Keratinocyte (primary cell): ENCODE data around the gene FBRSL1. TPM values are rescaled to one million over a fixed set of nuclear protein-coding genes. Genes with fewer than 3 reads are reported as not detected.

Experiments used
- DNase-seq: peaks from one replicate; pipeline ENCODE4 v3.0.0-alpha.2; 2011; ENCODE audit warnings: low read depth, missing footprints, low spot score
- FAIRE-seq: peaks from 2 replicates; lab custom pipeline; 2011; peaks lifted over from hg19 to GRCh38; lab: Jason Lieb, UNC
- H2AFZ ChIP-seq: 2 replicates; pipeline ENCODE4 v1.6.0; 2012; ENCODE audit warnings: low read length, control low read depth, inconsistent platforms; ENCODE audit not compliant: control insufficient read depth
- H3K27ac ChIP-seq: 2 replicates; pipeline ENCODE4 v1.5.1; 2011; ENCODE audit warnings: low read length; ENCODE audit not compliant: control insufficient read depth, insufficient read depth
- H3K27me3 ChIP-seq: 3 replicates; pipeline ENCODE4 v1.6.0; 2011; ENCODE audit warnings: low read length; ENCODE audit not compliant: control insufficient read depth, insufficient read depth; ENCODE audit errors: extremely low read depth
- H3K36me3 ChIP-seq, 2 experiments: 2 replicates in 1 of 2; 3 replicates in 1 of 2; pipeline ENCODE4 v1.5.1; 2011; ENCODE audit warnings: low read length in 2 of 2, mild to moderate bottlenecking in 1 of 2; ENCODE audit not compliant: control insufficient read depth in 2 of 2, insufficient read depth in 2 of 2; ENCODE audit errors: extremely low read depth in 1 of 2
- H3K4me1 ChIP-seq: 3 replicates; pipeline ENCODE4 v1.5.1; 2011; ENCODE audit warnings: low read length; ENCODE audit not compliant: control insufficient read depth, insufficient read depth; ENCODE audit errors: extremely low read depth
- H3K4me2 ChIP-seq: 3 replicates; pipeline ENCODE4 v1.6.0; 2011; ENCODE audit warnings: low read depth, low read length; ENCODE audit not compliant: control insufficient read depth, insufficient read depth; ENCODE audit errors: extremely low read depth
- H3K4me3 ChIP-seq, 3 experiments: fragments of 200-600 bp in 1 of 3; sonication (generic) in 1 of 3; 2 replicates in 2 of 3; 3 replicates in 1 of 3; pipeline ENCODE4 v1.5.1; 2011 to 2016; ENCODE audit warnings: low read length in 3 of 3, mild to moderate bottlenecking in 3 of 3, control low read depth in 2 of 3, inconsistent platforms in 1 of 3, low read depth in 1 of 3, mixed read lengths in 1 of 3, mixed run types in 1 of 3, moderate library complexity in 1 of 3; ENCODE audit not compliant: control insufficient read depth in 2 of 3, insufficient read depth in 2 of 3; ENCODE audit errors: extremely low read depth in 1 of 3
- H3K79me2 ChIP-seq: 2 replicates; pipeline ENCODE4 v1.6.0; 2012; ENCODE audit warnings: low read length; ENCODE audit not compliant: control insufficient read depth, insufficient read depth
- H3K9ac ChIP-seq: 3 replicates; pipeline ENCODE4 v1.6.0; 2011; ENCODE audit warnings: low read length; ENCODE audit not compliant: control insufficient read depth, insufficient read depth; ENCODE audit errors: extremely low read depth
- H3K9me1 ChIP-seq: 3 replicates; pipeline ENCODE4 v1.6.0; 2011; ENCODE audit warnings: low read length; ENCODE audit not compliant: control insufficient read depth, insufficient read depth; ENCODE audit errors: extremely low read depth
- H3K9me3 ChIP-seq: 2 replicates; pipeline ENCODE4 v1.5.1; 2012; ENCODE audit warnings: low read depth, low read length; ENCODE audit not compliant: control insufficient read depth
- H4K20me1 ChIP-seq: 3 replicates; pipeline ENCODE4 v1.6.0; 2011; ENCODE audit warnings: low read length; ENCODE audit not compliant: control insufficient read depth, insufficient read depth; ENCODE audit errors: extremely low read depth
- CTCF ChIP-seq, 3 experiments: IDR thresholded peaks in 1 of 3; conservative IDR thresholded peaks in 1 of 3; optimal IDR thresholded peaks in 1 of 3; 2 replicates in 2 of 3; 3 replicates in 1 of 3; pipeline versions ENCODE3 to v1.5.1; 2011; ENCODE audit warnings: low read length in 3 of 3, mild to moderate bottlenecking in 3 of 3, moderate library complexity in 2 of 3, control low read depth in 1 of 3, inconsistent platforms in 1 of 3; ENCODE audit not compliant: insufficient read depth in 2 of 3; ENCODE audit errors: extremely low read depth in 1 of 3
- EZH2 ChIP-seq: IDR thresholded peaks from one replicate; pipeline ENCODE4 v1.6.1; 2012; ENCODE audit warnings: inconsistent platforms, mild to moderate bottlenecking, low read length, moderate library complexity
- dilution Hi-C: fragments of 300-500 bp; cut with MboI; formaldehyde crosslinking; loops from one replicate; pipeline ENCODE4 v1.7.0; 2020; ENCODE audit warnings: low sequenced_read_pairs; ENCODE audit not compliant: extremely low pct_ligation_motif_present
- polyA plus RNA-seq, 5 experiments: library from polyadenylated mRNA; depleted of rRNA in 3 of 5; stranded (reverse) in 3 of 5; stranded (forward) in 1 of 5; unstranded in 1 of 5; fragments of >200 nt; gene quantifications; 1 replicate in 1 of 5; 2 replicates in 3 of 5; 3 replicates in 1 of 5; pipeline versions ENCODE4 v1.2.1 to v1.2.3, GENCODE V29; 2011 to 2012; ENCODE audit warnings: missing spikeins in 2 of 5, low read depth in 1 of 5, low replicate concordance in 1 of 5

Gene FBRSL1
- polyA plus RNA-seq, 1 donor (not counting 4 experiments of a cell fraction or from before 2014, with no cell fraction given) = 0.89 TPM

GRCh38 chr12:132450418-132451171, 39.4 kb upstream of the FBRSL1 start:
- Histone ChIP-seq H3K27ac (no peak overlapping the region), H3K9me3 (peaks cover 4% of the 10 kb centered on the region), H3K9ac (no peak overlapping the region), H3K4me2 (no peak overlapping the region), H4K20me1 (no peaks in the 10 kb centered on the region), H3K4me3 (no peak overlapping the region), H3K36me3 (no peaks in the 10 kb centered on the region), H3K27me3 (peaks cover 41% of the 10 kb centered on the region), H2AFZ (no peak overlapping the region), H3K9me1 (no peaks in the 10 kb centered on the region), H3K4me1 (no peaks in the 10 kb centered on the region), H3K79me2 (no peaks in the 10 kb centered on the region)
- no peak for TF ChIP-seq CTCF (optimal IDR thresholded peaks at IDR 0.05 in 1 of 3, IDR thresholded peaks at IDR 0.05 in 1 of 3, conservative IDR thresholded peaks at IDR 0.05 in 1 of 3; ENCODE audit: extremely low read depth in 1 of 3, insufficient read depth in 2 of 3, low read length in 3 of 3)
- DNase-seq (no peak), FAIRE-seq (no peak)
- dilution Hi-C loops = no loop called here

DNA sequence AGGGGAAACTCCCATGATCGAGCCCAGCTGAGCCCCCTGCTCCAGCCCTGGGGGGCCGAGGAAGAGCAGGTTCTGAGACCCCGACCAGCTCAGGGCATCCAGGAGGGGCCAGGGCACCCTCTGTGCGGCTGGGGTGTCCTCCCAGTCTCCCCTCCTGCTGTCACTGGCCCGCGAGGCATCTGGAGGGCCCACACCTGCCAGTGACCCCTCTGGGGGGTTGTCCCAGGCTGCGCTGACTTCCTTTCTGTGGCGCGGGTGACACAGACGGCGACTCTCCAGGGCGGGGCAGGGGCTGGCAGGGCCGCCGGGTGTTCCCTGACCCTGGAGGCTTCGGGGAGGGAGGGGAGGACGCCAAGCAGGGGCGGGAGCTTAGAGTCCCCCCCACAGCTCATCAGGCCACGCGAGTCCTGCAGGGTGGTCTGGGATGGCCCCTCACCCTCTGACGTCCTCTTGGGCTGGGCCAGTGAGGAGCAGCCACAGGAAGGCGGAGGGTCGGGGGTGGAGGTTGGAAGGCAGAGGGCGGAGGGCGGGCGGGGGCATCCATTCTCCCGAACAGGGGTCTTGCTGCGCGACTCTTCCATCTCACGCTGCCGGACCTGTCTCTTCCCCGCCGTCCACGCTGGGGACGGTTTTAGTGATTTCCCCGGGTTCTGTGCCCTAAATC, 38.6 kb upstream of the FBRSL1 start:
- DNase-seq (no peak), FAIRE-seq (no peak)
- H3K9me1 ChIP-seq = no peaks in the 10 kb centered on the region
- H3K9me3 ChIP-seq = peaks cover 8% of the 10 kb centered on the region
- no peak for TF ChIP-seq EZH2
- dilution Hi-C loops = no loop called here
- no peak overlapping the region for H3K9ac ChIP-seq
- no peaks in the 10 kb centered on the region for H4K20me1 ChIP-seq
- no peak overlapping the region for H3K27ac ChIP-seq
- no peak overlapping the region for H3K4me2 ChIP-seq
- H3K36me3 ChIP-seq = no peaks in the 10 kb centered on the region
- H3K4me3 ChIP-seq = no peak overlapping the region
- H3K27me3 ChIP-seq = peaks cover 41% of the 10 kb centered on the region
- no peaks in the 10 kb centered on the region for H3K4me1 ChIP-seq
- no peaks in the 10 kb centered on the region for H3K79me2 ChIP-seq
- H2AFZ ChIP-seq = no peak overlapping the region
